Astrocyte of the spinal cord (primary cell): ENCODE results near the gene SDHAF3.

ENCODE experiments used
- DNase-seq: peaks from one replicate; pipeline ENCODE4 v3.0.0; 2011; ENCODE audit warnings: low read depth, low spot score
- H3K4me3 ChIP-seq: 2 replicates; pipeline ENCODE4 v1.5.1; 2011; ENCODE audit warnings: low read depth, mild to moderate bottlenecking, low read length, moderate library complexity
- CTCF ChIP-seq: IDR thresholded peaks from 2 replicates; pipeline ENCODE4 v1.5.1; 2012; ENCODE audit warnings: low read depth, mild to moderate bottlenecking, low read length, inconsistent platforms
- in situ Hi-C: cut with HindIII; loops from 2 replicates; pipeline ENCODE4 v1.10.0; 2017; ENCODE audit warnings: low sequenced_read_pairs

Gene SDHAF3

GRCh38 chr7:97104719-97105238, 12.7 kb upstream of the SDHAF3 start:
- no peak overlapping the region for H3K4me3 ChIP-seq

GRCh38 chr7:97107192-97107800, 10.2 kb upstream of the SDHAF3 start:
- no peak for TF ChIP-seq CTCF
- H3K4me3 ChIP-seq = no peak overlapping the region
- in situ Hi-C loops = no loop called here
- no peak for DNase-seq

More at GRCh38 chr7:97104719-97105238, 12.7 kb upstream of the SDHAF3 start:
- in situ Hi-C loops = no loop called here
- peak; percentile 70 for TF ChIP-seq CTCF
- DNase-seq = peak; percentile 72

GRCh38 chr7:97116308-97116707, 1.2 kb upstream of the SDHAF3 start:
- no peak overlapping the region for H3K4me3 ChIP-seq
- no peak for DNase-seq
- no peak for TF ChIP-seq CTCF
- in situ Hi-C loops = no loop called here

GRCh38 chr7:97117035-97117371, 495 bp upstream of the SDHAF3 start:
- H3K4me3 ChIP-seq = peak overlapping the region; percentile 98
- TF ChIP-seq CTCF = no peak
- in situ Hi-C loops = no loop called here
- no peak for DNase-seq

GRCh38 chr7:97118306-97118917, 914 bp downstream of the SDHAF3 start:
- no peak for TF ChIP-seq CTCF
- in situ Hi-C loops = no loop called here
- peak overlapping the region; percentile 98 for H3K4me3 ChIP-seq
- no peak for DNase-seq

GRCh38 chr7:97119747-97120146, 2.2 kb downstream of the SDHAF3 start:
- H3K4me3 ChIP-seq = no peak overlapping the region
- DNase-seq = no peak
- in situ Hi-C loops = no loop called here
- no peak for TF ChIP-seq CTCF
